Panc1 (cell line): Measurements from ENCODE around the gene ANO2. TPM values are rescaled to one million over a fixed set of nuclear protein-coding genes. Genes with fewer than 3 reads are reported as not detected.

ENCODE experiments used
- ATAC-seq: fragments of 200-7000 bp; cut with Tn5 transposase; 2 replicates; pipeline ENCODE4 v1.9.1; 2020; ENCODE audit warnings: mild to moderate bottlenecking, moderate library complexity
- BruUV-seq: library from RNA; stranded (reverse); fragments of 400-500 nt; replicated peaks from 2 replicates; lab custom pipeline; 2021; lab: Mats Ljungman, UMichigan
- CTCF ChIA-PET: fragments of 300-600 bp; sonication (Branson Sonifier 250); formaldehyde crosslinking; loops from one replicate; lab custom pipeline; 2022; ENCODE audit warnings: antibody characterized with exemption; lab: Charles Lee
- POLR2A ChIA-PET: fragments of 300-600 bp; sonication (Branson Sonifier 250); formaldehyde crosslinking; loops from one replicate; lab custom pipeline; 2022; ENCODE audit warnings: antibody characterized with exemption; lab: Charles Lee
- DNase-seq: peaks from one replicate; pipeline ENCODE4 v3.0.0-alpha.2; 2010; ENCODE audit warnings: low read depth, low spot score
- H3K27ac ChIP-seq: 2 replicates; pipeline ENCODE4 v1.5.1; 2011; ENCODE audit warnings: mild to moderate bottlenecking, low read length, inconsistent platforms
- H3K27me3 ChIP-seq: fragments of 200-500 bp; sonication (Bioruptor generic); 2 replicates; pipeline ENCODE4 v1.6.0; 2014; ENCODE audit warnings: low read length, inconsistent platforms; ENCODE audit not compliant: control insufficient read depth, insufficient read depth
- H3K36me3 ChIP-seq: fragments of 200-500 bp; sonication (Bioruptor generic); 2 replicates; pipeline ENCODE4 v1.5.1; 2014; ENCODE audit warnings: inconsistent platforms, mild to moderate bottlenecking, low read length, moderate library complexity; ENCODE audit not compliant: control insufficient read depth, insufficient read depth
- H3K4me1 ChIP-seq: 2 replicates; pipeline ENCODE4 v1.5.1; 2011; ENCODE audit warnings: inconsistent platforms, mild to moderate bottlenecking, low read length, moderate library complexity; ENCODE audit not compliant: control insufficient read depth, insufficient read depth
- H3K4me3 ChIP-seq, 2 experiments: 2 replicates each; pipeline ENCODE4 v1.5.1; 2011 to 2012; ENCODE audit warnings: low read depth in 2 of 2, low read length in 2 of 2, mild to moderate bottlenecking in 2 of 2, inconsistent platforms in 1 of 2, moderate library complexity in 1 of 2
- H3K9me3 ChIP-seq: fragments of 200-500 bp; sonication (Bioruptor generic); 2 replicates; pipeline ENCODE4 v1.5.1; 2014; ENCODE audit warnings: low read depth, mild to moderate bottlenecking, inconsistent platforms, low read length, moderate library complexity; ENCODE audit not compliant: control insufficient read depth, insufficient read depth
- POLR2AphosphoS5 ChIP-seq: IDR thresholded peaks from 2 replicates; pipeline ENCODE4 v1.6.1; 2012; ENCODE audit warnings: mild to moderate bottlenecking, low read depth, low read length, moderate library complexity
- REST ChIP-seq, 2 experiments: IDR thresholded peaks; 2 replicates each; pipeline ENCODE4 v1.6.1; 2011 to 2012; ENCODE audit warnings: low read depth in 2 of 2, control low read depth in 1 of 2, low read length in 1 of 2, mild to moderate bottlenecking in 1 of 2, moderate library complexity in 1 of 2; ENCODE audit not compliant: insufficient read depth in 1 of 2
- SIN3A ChIP-seq: IDR thresholded peaks from 2 replicates; pipeline ENCODE4 v1.6.1; 2012; ENCODE audit warnings: low read depth, mild to moderate bottlenecking, low read length, moderate library complexity, borderline replicate concordance; ENCODE audit not compliant: insufficient read depth
- TCF7L2 ChIP-seq: IDR thresholded peaks from 2 replicates; pipeline ENCODE4 v1.6.1; 2011; ENCODE audit warnings: mild to moderate bottlenecking, low read depth, low read length, inconsistent platforms
- in situ Hi-C: cut with HindIII; loops from 2 replicates; pipeline ENCODE4 v1.10.0; 2016; ENCODE audit warnings: low sequenced_read_pairs, low pct_unique_long_range_greater_than_20kb
- intact Hi-C: fragments of 100-400 bp; cut with micrococcal nuclease; formaldehyde crosslinking; loops from one replicate; pipeline ENCODE4 v1.10.0; 2022; ENCODE audit not compliant: unreplicated experiment
- total RNA-seq: library from RNA; stranded (reverse); gene quantifications from one replicate; pipeline ENCODE4 v1.2.1, GENCODE V29; 2021; ENCODE audit not compliant: unreplicated experiment
- TF ChIP-seq, protein P1 (sequence below): fragments of 450-650 bp; IDR thresholded peaks from 2 replicates; pipeline ENCODE4 v1.5.1; 2017; ENCODE audit warnings: mild to moderate bottlenecking

Gene ANO2
- total RNA-seq, 1 experiment from 2014 or later = not detected

- Histone ChIP-seq H3K9me3 (no peaks in the 10 kb centered on the region), H3K4me3 (no peak overlapping the region), H3K4me1 (no peaks in the 10 kb centered on the region), H3K27me3 (no peaks in the 10 kb centered on the region), H3K27ac (no peak overlapping the region), H3K36me3 (no peaks in the 10 kb centered on the region)
- no peak for TF ChIP-seq SIN3A
- TF ChIP-seq POLR2AphosphoS5 = no peak
- TF ChIP-seq TCF7L2 = no peak
- TF ChIP-seq, protein P1, sequence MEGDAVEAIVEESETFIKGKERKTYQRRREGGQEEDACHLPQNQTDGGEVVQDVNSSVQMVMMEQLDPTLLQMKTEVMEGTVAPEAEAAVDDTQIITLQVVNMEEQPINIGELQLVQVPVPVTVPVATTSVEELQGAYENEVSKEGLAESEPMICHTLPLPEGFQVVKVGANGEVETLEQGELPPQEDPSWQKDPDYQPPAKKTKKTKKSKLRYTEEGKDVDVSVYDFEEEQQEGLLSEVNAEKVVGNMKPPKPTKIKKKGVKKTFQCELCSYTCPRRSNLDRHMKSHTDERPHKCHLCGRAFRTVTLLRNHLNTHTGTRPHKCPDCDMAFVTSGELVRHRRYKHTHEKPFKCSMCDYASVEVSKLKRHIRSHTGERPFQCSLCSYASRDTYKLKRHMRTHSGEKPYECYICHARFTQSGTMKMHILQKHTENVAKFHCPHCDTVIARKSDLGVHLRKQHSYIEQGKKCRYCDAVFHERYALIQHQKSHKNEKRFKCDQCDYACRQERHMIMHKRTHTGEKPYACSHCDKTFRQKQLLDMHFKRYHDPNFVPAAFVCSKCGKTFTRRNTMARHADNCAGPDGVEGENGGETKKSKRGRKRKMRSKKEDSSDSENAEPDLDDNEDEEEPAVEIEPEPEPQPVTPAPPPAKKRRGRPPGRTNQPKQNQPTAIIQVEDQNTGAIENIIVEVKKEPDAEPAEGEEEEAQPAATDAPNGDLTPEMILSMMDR = no peak
- no peak for TF ChIP-seq REST (IDR thresholded peaks at IDR 0.05; ENCODE audit: insufficient read depth in 1 of 2, low read depth in 2 of 2, low read length in 1 of 2)
- CTCF ChIA-PET = no interaction called here
- no TSS peak for BruUV-seq
- in situ Hi-C loops = no loop called here
- POLR2A ChIA-PET = no interaction called here
- ATAC-seq = no peak
- no peak for DNase-seq
- intact Hi-C loops = no loop called here
Measured at GRCh38 chr12:5875851-5876250, 69.2 kb downstream of the ANO2 start.

GRCh38 chr12:5874514-5874913, 70.5 kb downstream of the ANO2 start:
- Histone ChIP-seq H3K27ac (no peak overlapping the region), H3K36me3 (no peaks in the 10 kb centered on the region), H3K4me1 (no peaks in the 10 kb centered on the region), H3K27me3 (no peaks in the 10 kb centered on the region), H3K9me3 (no peaks in the 10 kb centered on the region), H3K4me3 (no peak overlapping the region)
- in situ Hi-C loops = no loop called here
- no TSS peak for BruUV-seq
- no peak for DNase-seq
- no peak for ATAC-seq
- ChIA-PET POLR2A (no interaction called here), CTCF (interaction anchor here (0.6 kb wide), 1 partner anchor 8 kb away, joined by 3 read pairs; no protein-coding TSS in a partner anchor)
- intact Hi-C loops = no loop called here
- TF ChIP-seq POLR2AphosphoS5 = no peak

GRCh38 chr12:5873281-5873919, 71.7 kb downstream of the ANO2 start:
- Histone ChIP-seq H3K4me3 (no peak overlapping the region), H3K36me3 (no peaks in the 10 kb centered on the region), H3K27ac (no peak overlapping the region), H3K4me1 (no peaks in the 10 kb centered on the region), H3K9me3 (no peaks in the 10 kb centered on the region), H3K27me3 (no peaks in the 10 kb centered on the region)
- TF ChIP-seq POLR2AphosphoS5 = no peak
- in situ Hi-C loops = no loop called here
- POLR2A ChIA-PET = no interaction called here
- DNase-seq = no peak
- BruUV-seq = no TSS peak
- CTCF ChIA-PET = no interaction called here
- no peak for ATAC-seq
- intact Hi-C loops = no loop called here
